Fibroblast of villous mesenchyme (primary cell): ENCODE results near the gene CACNA1B. TPM values are rescaled to one million over a fixed set of nuclear protein-coding genes. Genes with fewer than 3 reads are reported as not detected.

Source experiments
- DNase-seq: peaks from one replicate; pipeline ENCODE4 v3.0.0-alpha.2; 2010; ENCODE audit warnings: low read depth
- H3K4me3 ChIP-seq: 2 replicates; pipeline ENCODE4 v1.5.1; 2011; ENCODE audit warnings: low read depth, mild to moderate bottlenecking, low read length
- total RNA-seq: library from RNA; depleted of rRNA; stranded (reverse); fragments of >200 nt; gene quantifications from 2 replicates; pipeline ENCODE4 v1.2.3, GENCODE V29; 2012
- TF ChIP-seq, protein P1 (sequence below): IDR thresholded peaks from 2 replicates; pipeline ENCODE4 v1.5.1; 2012; ENCODE audit warnings: low read depth, mild to moderate bottlenecking, low read length; ENCODE audit not compliant: insufficient read depth

The CACNA1B gene
- total RNA-seq, 1 donor: 0.43 TPM

DNA sequence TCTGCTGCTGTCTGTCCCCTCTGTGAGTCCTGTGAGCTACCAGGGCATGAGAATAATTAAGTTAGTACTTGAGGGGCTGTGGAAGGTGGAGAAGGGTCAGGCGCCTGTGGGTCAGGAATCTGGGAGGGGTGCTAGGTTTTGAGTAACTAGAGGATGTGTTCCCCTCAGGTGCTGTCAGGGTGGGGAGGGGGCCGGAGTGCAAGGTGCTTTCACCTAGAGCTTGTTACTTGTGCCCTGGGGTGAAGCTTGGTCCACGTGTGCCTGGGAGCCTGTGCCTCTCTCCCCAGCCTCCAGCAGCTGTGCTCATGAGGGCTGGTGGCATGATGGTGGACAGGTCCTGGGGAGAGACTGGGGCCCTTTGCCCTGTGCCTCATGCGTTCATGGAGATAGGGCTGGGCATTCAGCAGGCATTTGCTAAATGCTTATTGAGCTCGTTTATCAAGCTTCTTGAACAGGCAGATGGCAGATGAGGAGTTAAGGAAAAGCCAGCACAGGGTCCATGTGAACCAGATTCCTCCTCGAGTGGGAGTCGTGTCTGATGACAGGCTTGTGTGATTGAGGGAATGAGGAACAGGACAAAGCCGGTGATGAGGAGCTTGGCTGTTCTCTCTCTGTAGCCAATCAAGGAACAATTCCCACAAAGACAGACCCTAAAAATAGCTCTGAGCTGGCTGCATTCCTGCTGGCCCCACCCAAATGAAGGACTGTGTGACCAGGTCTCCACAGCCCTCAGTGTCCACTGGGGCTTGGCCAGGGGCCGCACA lies 40.9 kb downstream of the CACNA1B start:
- TF ChIP-seq, protein P1, sequence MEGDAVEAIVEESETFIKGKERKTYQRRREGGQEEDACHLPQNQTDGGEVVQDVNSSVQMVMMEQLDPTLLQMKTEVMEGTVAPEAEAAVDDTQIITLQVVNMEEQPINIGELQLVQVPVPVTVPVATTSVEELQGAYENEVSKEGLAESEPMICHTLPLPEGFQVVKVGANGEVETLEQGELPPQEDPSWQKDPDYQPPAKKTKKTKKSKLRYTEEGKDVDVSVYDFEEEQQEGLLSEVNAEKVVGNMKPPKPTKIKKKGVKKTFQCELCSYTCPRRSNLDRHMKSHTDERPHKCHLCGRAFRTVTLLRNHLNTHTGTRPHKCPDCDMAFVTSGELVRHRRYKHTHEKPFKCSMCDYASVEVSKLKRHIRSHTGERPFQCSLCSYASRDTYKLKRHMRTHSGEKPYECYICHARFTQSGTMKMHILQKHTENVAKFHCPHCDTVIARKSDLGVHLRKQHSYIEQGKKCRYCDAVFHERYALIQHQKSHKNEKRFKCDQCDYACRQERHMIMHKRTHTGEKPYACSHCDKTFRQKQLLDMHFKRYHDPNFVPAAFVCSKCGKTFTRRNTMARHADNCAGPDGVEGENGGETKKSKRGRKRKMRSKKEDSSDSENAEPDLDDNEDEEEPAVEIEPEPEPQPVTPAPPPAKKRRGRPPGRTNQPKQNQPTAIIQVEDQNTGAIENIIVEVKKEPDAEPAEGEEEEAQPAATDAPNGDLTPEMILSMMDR: no peak
- no peak for DNase-seq
- no peak overlapping the region for H3K4me3 ChIP-seq

DNA sequence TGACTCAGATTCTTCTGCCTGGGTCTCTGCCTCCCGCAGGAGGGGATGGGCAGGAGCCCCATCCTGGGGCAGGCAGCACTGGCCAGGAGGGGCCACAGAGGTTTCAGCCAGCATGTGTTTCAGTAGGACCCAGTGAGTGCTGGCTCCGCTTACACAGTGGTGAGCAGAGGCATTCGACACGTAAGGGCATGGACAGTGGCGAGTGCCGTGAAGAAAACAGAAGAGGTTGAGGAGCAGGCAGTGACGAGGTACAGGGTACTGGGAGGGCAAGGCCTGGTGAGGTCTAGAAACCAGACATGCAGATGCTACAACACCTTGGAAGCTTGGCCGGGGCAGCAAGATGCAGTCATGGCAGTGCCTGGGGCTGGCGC lies 41.5 kb downstream of the CACNA1B start:
- DNase-seq: no peak
- TF ChIP-seq, protein P1: no peak
- H3K4me3 ChIP-seq: no peak overlapping the region

DNA sequence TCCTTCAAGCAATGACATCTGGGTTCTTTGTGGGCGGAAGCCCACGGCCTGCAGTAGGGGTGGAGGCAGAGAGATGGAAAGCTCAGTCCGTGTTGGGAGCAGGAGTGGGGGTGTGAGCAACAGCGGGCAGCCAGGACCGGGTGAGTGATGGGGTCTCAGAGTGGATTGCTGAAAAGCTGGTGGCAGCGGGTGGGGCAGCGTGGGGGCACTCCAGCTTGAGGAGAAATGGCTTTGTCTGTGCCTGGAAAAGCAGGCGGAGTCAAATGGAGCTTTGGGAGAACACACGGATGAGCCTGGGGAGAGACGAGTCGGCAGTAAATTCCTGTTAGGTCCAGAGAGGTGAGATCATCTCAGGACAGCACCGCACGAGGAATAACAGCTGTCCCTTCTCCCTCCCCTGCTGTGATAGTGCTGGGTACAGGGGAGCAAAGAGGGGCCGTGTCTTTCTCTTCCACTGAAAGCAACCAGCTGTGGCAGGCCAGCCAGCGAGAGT lies 42.1 kb downstream of the CACNA1B start:
- no peak overlapping the region for H3K4me3 ChIP-seq
- TF ChIP-seq, protein P1: no peak
- DNase-seq: no peak

- no peak for DNase-seq
- H3K4me3 ChIP-seq: no peak overlapping the region
- TF ChIP-seq, protein P1: no peak
Measured at GRCh38 chr9:137920753-137921152, 43.2 kb downstream of the CACNA1B start.

DNA sequence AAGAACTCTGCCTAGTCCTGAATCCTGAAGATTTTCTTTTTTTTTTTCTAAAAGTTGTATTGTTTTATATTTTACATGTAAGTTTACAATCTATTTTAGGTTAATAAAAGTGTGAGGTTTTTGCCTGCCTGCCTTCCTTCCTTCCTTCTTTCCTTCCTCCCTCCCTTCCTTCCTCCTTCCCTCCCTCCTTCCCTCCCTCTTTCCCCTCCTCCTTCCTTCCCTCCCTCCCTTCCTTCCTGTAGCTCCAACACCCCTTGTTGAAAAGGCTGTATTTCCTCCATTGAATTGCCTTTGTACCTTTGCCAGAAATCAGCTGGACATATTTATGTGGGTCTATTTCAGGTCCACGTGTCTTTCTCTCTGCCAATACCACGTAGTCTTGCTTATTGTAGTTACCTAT lies 46.6 kb downstream of the CACNA1B start:
- TF ChIP-seq, protein P1: no peak
- H3K4me3 ChIP-seq: no peak overlapping the region
- no peak for DNase-seq

DNA sequence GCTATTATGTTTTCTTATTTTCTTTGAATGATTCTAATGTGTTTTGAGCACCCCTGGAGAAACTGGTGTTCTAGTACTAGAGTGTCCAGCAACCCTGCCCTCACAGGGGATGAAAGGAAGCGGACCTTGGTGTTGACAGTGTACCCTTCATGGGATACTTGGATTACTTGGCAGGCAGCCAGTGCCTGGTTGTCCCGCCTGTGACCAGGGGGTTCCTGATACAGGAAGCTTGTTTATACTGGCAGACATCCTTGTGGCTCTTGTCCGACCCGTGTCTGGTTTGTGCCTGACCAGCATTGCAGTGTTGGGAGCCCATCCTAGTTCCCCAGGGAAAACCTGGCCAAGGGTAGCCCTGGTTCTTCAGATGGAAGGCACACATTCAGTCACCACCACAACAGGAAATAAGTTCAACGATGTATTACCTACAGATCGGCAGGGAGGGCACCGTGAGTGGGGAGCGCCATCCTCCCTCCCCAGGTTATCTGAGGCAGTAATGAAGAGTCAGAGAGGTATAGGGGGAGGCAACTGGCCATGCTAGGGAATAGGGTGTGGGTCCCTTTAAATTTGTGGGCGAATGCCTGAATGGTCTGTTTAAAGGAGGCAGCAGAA lies 47.3 kb downstream of the CACNA1B start:
- H3K4me3 ChIP-seq: no peak overlapping the region
- TF ChIP-seq, protein P1: no peak
- no peak for DNase-seq
